ENCODE data around the gene USP30. TPM values are rescaled to one million over a fixed set of nuclear protein-coding genes. Genes with fewer than 3 reads are reported as not detected.

USP30 gene
- total RNA-seq, 4 donors from 2014 or later: 6.4 to 21.2 (median 13.3) TPM

GRCh38 chr12:109057376-109057775 lies 5.0 kb downstream of the USP30 start:
- Histone ChIP-seq H3K4me1 (peaks cover 13 to 16% of the 10 kb centered on the region in 2 donors), H3K27ac (no peak overlapping the region), H3K4me3 (no peak overlapping the region), H3K9me3 (no peaks in the 10 kb centered on the region), H3K36me3 (peaks cover 0 to 24% of the 10 kb centered on the region in 2 donors), H3K27me3 (no peaks in the 10 kb centered on the region)
- TF ChIP-seq CTCF (IDR thresholded peaks at IDR 0.05 in 4 of 5, conservative IDR thresholded peaks at IDR 0.05 in 1 of 5): no peak
- no peak for TF ChIP-seq POLR2A (IDR thresholded peaks at IDR 0.05)
- no peak for ATAC-seq
- intact Hi-C loops (cut with DNase I; ENCODE audit: low total_unique reads): no loop called here
- DNase-seq: no peak
- in situ Hi-C loops (cut with MboI; ENCODE audit: low sequenced_read_pairs in 4 of 4): no loop called here

GRCh38 chr12:109058773-109059172 lies 6.4 kb downstream of the USP30 start:
- Histone ChIP-seq H3K4me1 (peaks cover 8 to 9% of the 10 kb centered on the region in 2 donors), H3K27me3 (no peaks in the 10 kb centered on the region), H3K4me3 (no peak overlapping the region), H3K36me3 (peaks cover 0 to 33% of the 10 kb centered on the region in 2 donors), H3K9me3 (no peaks in the 10 kb centered on the region), H3K27ac (no peak overlapping the region)
- in situ Hi-C loops (cut with MboI; ENCODE audit: low sequenced_read_pairs in 4 of 4) (no loop called here), intact Hi-C loops (cut with DNase I; ENCODE audit: low total_unique reads) (no loop called here)
- no peak for ATAC-seq
- TF ChIP-seq CTCF (IDR thresholded peaks at IDR 0.05 in 4 of 5, conservative IDR thresholded peaks at IDR 0.05 in 1 of 5) (no peak), POLR2A (IDR thresholded peaks at IDR 0.05) (no peak)
- no peak for DNase-seq

GRCh38 chr12:109064143-109064542 lies 11.8 kb downstream of the USP30 start:
- no peak for ATAC-seq
- TF ChIP-seq POLR2A (IDR thresholded peaks at IDR 0.05) (no peak), CTCF (IDR thresholded peaks at IDR 0.05 in 4 of 5, conservative IDR thresholded peaks at IDR 0.05 in 1 of 5) (no peak)
- Histone ChIP-seq H3K27ac (no peak overlapping the region), H3K4me1 (no peaks in the 10 kb centered on the region), H3K4me3 (no peak overlapping the region), H3K9me3 (no peaks in the 10 kb centered on the region), H3K36me3 (peaks cover 0 to 37% of the 10 kb centered on the region in 2 donors), H3K27me3 (no peaks in the 10 kb centered on the region)
- in situ Hi-C loops (cut with MboI; ENCODE audit: low sequenced_read_pairs in 4 of 4) (no loop called here), intact Hi-C loops (cut with DNase I; ENCODE audit: low total_unique reads) (no loop called here)
- DNase-seq: no peak

- TF ChIP-seq POLR2A (IDR thresholded peaks at IDR 0.05) (no peak), CTCF (IDR thresholded peaks at IDR 0.05 in 4 of 5, conservative IDR thresholded peaks at IDR 0.05 in 1 of 5) (no peak)
- no peaks in the 10 kb centered on the region for H3K27me3 ChIP-seq
- in situ Hi-C loops (cut with MboI; ENCODE audit: low sequenced_read_pairs in 4 of 4) (no loop called here), intact Hi-C loops (cut with DNase I; ENCODE audit: low total_unique reads) (no loop called here)
- H3K9me3 ChIP-seq: no peaks in the 10 kb centered on the region
- peaks cover 0 to 35% of the 10 kb centered on the region in 2 donors for H3K36me3 ChIP-seq
- no peaks in the 10 kb centered on the region for H3K4me1 ChIP-seq
- no peak overlapping the region for H3K4me3 ChIP-seq
- ATAC-seq (no peak), DNase-seq (no peak)
- H3K27ac ChIP-seq: no peak overlapping the region
Measured at GRCh38 chr12:109065154-109065852, 12.9 kb downstream of the USP30 start.

GRCh38 chr12:109065853-109066193 lies 13.4 kb downstream of the USP30 start:
- H3K4me3 ChIP-seq: no peak overlapping the region
- no peaks in the 10 kb centered on the region for H3K9me3 ChIP-seq
- intact Hi-C loops (cut with DNase I; ENCODE audit: low total_unique reads): no loop called here
- TF ChIP-seq POLR2A (IDR thresholded peaks at IDR 0.05) (no peak), CTCF (IDR thresholded peaks at IDR 0.05 in 4 of 5, conservative IDR thresholded peaks at IDR 0.05 in 1 of 5) (no peak)
- H3K27me3 ChIP-seq: no peaks in the 10 kb centered on the region
- ATAC-seq (no peak), DNase-seq (no peak)
- in situ Hi-C loops (cut with MboI; ENCODE audit: low sequenced_read_pairs in 4 of 4): no loop called here
- H3K4me1 ChIP-seq: no peaks in the 10 kb centered on the region
- peaks cover 0 to 39% of the 10 kb centered on the region in 2 donors for H3K36me3 ChIP-seq
- H3K27ac ChIP-seq: no peak overlapping the region
